ENCODE results near the gene NPDC1.
"Not testable (repeated sequence)": the region's sequence is repeated elsewhere in the genome, so short reads cannot be mapped to it uniquely, and the experiment has no call there.

The NPDC1 gene

GRCh38 chr9:137009217-137009616 lies 36.8 kb downstream of the NPDC1 start:
- DNase-seq = no peak

GRCh38 chr9:137008312-137008711 lies 37.7 kb downstream of the NPDC1 start:
- DNase-seq = no peak

GRCh38 chr9:137007816-137008270 lies 38.1 kb downstream of the NPDC1 start:
- peak; percentile 27 for DNase-seq

GRCh38 chr9:137007108-137007815 lies 38.7 kb downstream of the NPDC1 start:
- DNase-seq = peak; percentile 26

GRCh38 chr9:137006116-137007003 lies 39.6 kb downstream of the NPDC1 start:
- DNase-seq = no peak

- not testable (repeated sequence) for DNase-seq
These were observed 41.7 kb downstream of the NPDC1 start for GRCh38 chr9:137004285-137004684.

GRCh38 chr9:137002646-137003041 lies 43.3 kb downstream of the NPDC1 start:
- no peak for DNase-seq

- no peak for DNase-seq
These were observed 43.9 kb downstream of the NPDC1 start for GRCh38 chr9:137001857-137002645.

- no peak for DNase-seq
These were observed 45.6 kb downstream of the NPDC1 start for GRCh38 chr9:137000177-137000930.

- no peak for DNase-seq
These were observed 48.1 kb downstream of the NPDC1 start for GRCh38 chr9:136997830-136998234.

GRCh38 chr9:136997371-136997770 lies 48.6 kb downstream of the NPDC1 start:
- DNase-seq = no peak

GRCh38 chr9:136996361-136997292 lies 49.4 kb downstream of the NPDC1 start, which contains the start of gene CLIC3:
CLIC3 (minus strand) TSS chr9:136996568; CDS start chr9:136996543, 25 bp downstream.
- no peak for DNase-seq

- no peak for DNase-seq
These were observed 50.1 kb downstream of the NPDC1 start for GRCh38 chr9:136995772-136996311.

GRCh38 chr9:136995362-136995761 lies 50.6 kb downstream of the NPDC1 start:
- no peak for DNase-seq

GRCh38 chr9:136994888-136995230 lies 51.1 kb downstream of the NPDC1 start:
- no peak for DNase-seq

GRCh38 chr9:136994180-136994887 lies 51.6 kb downstream of the NPDC1 start:
- no peak for DNase-seq

GRCh38 chr9:136992819-136993369 lies 53.1 kb downstream of the NPDC1 start:
- no peak for DNase-seq

- peak; percentile 94 for DNase-seq
These were observed 53.8 kb downstream of the NPDC1 start, which contains the start of gene PAXX for GRCh38 chr9:136991993-136992818. PAXX (plus strand) TSS chr9:136992422; CDS start chr9:136992444, 22 bp downstream.

Measured in eye (tissue), 1 donor.